HEK293 (cell line): Measurements from ENCODE around the gene TMOD1.

Experiments used
- AEBP2 ChIP-seq: fragments of 450-650 bp; formaldehyde crosslinking; IDR thresholded peaks from 2 replicates; pipeline ENCODE4 v1.5.1; 2016; ENCODE audit warnings: missing biosample characterization, missing genetic modification characterization, borderline replicate concordance
- ELK4 ChIP-seq: IDR thresholded peaks from 2 replicates; pipeline ENCODE4 v1.6.1; 2011; ENCODE audit warnings: mild to moderate bottlenecking, low read depth, low read length, borderline replicate concordance
- GFI1B ChIP-seq: fragments of 450-650 bp; formaldehyde crosslinking; IDR thresholded peaks from 2 replicates; pipeline ENCODE4 v1.5.1; 2016; ENCODE audit warnings: missing biosample characterization, missing genetic modification characterization
- KLF10 ChIP-seq: fragments of 450-650 bp; IDR thresholded peaks from 2 replicates; pipeline ENCODE4 v1.5.1; 2018; ENCODE audit warnings: missing biosample characterization, mild to moderate bottlenecking, missing genetic modification characterization
- SCRT2 ChIP-seq: fragments of 450-650 bp; formaldehyde crosslinking; IDR thresholded peaks from 2 replicates; pipeline ENCODE4 v1.5.1; 2016; ENCODE audit warnings: missing biosample characterization, missing genetic modification characterization
- SP2 ChIP-seq: fragments of 450-650 bp; formaldehyde crosslinking; IDR thresholded peaks from 2 replicates; pipeline ENCODE4 v1.5.1; 2016; ENCODE audit warnings: missing biosample characterization, missing genetic modification characterization
- SP3 ChIP-seq: fragments of 450-650 bp; formaldehyde crosslinking; IDR thresholded peaks from 2 replicates; pipeline ENCODE4 v1.5.1; 2016; ENCODE audit warnings: missing biosample characterization, missing genetic modification characterization
- ZBTB1 ChIP-seq: fragments of 450-650 bp; formaldehyde crosslinking; IDR thresholded peaks from 2 replicates; pipeline ENCODE4 v1.5.1; 2016; ENCODE audit warnings: missing biosample characterization, missing genetic modification characterization
- ZBTB21 ChIP-seq: fragments of 450-650 bp; formaldehyde crosslinking; IDR thresholded peaks from 2 replicates; pipeline ENCODE4 v1.5.1; 2017; ENCODE audit warnings: missing biosample characterization, missing genetic modification characterization
- ZNF121 ChIP-seq: fragments of 450-650 bp; formaldehyde crosslinking; IDR thresholded peaks from 2 replicates; pipeline ENCODE4 v1.5.1; 2016; ENCODE audit warnings: missing biosample characterization, missing genetic modification characterization
- ZNF174 ChIP-seq: fragments of 450-650 bp; formaldehyde crosslinking; IDR thresholded peaks from 2 replicates; pipeline ENCODE4 v1.5.0; 2017; ENCODE audit warnings: missing biosample characterization, mild to moderate bottlenecking, missing genetic modification characterization
- ZNF202 ChIP-seq: fragments of 450-650 bp; formaldehyde crosslinking; IDR thresholded peaks from 2 replicates; pipeline ENCODE4 v1.5.1; 2016; ENCODE audit warnings: missing biosample characterization, missing genetic modification characterization, borderline replicate concordance
- ZNF214 ChIP-seq: fragments of 450-650 bp; formaldehyde crosslinking; IDR thresholded peaks from 2 replicates; pipeline ENCODE4 v1.5.1; 2017; ENCODE audit warnings: missing biosample characterization, mild to moderate bottlenecking, missing genetic modification characterization, borderline replicate concordance
- ZNF433 ChIP-seq: fragments of 450-650 bp; formaldehyde crosslinking; IDR thresholded peaks from 2 replicates; pipeline ENCODE4 v1.5.1; 2016; ENCODE audit warnings: missing biosample characterization, missing genetic modification characterization, low read depth
- ZNF548 ChIP-seq: fragments of 450-650 bp; formaldehyde crosslinking; IDR thresholded peaks from 2 replicates; pipeline ENCODE4 v1.5.1; 2016; ENCODE audit warnings: missing biosample characterization, missing genetic modification characterization
- ZNF639 ChIP-seq: fragments of 450-650 bp; formaldehyde crosslinking; IDR thresholded peaks from 2 replicates; pipeline ENCODE4 v1.5.1; 2016; ENCODE audit warnings: missing biosample characterization, missing genetic modification characterization
- ZNF658 ChIP-seq: fragments of 450-650 bp; formaldehyde crosslinking; IDR thresholded peaks from 2 replicates; pipeline ENCODE4; 2016; ENCODE audit warnings: missing biosample characterization, missing genetic modification characterization
- ZNF670 ChIP-seq: fragments of 450-650 bp; formaldehyde crosslinking; IDR thresholded peaks from 2 replicates; pipeline ENCODE4 v1.5.1; 2016; ENCODE audit warnings: missing biosample characterization, missing genetic modification characterization, low read depth
- ZNF76 ChIP-seq: fragments of 450-650 bp; formaldehyde crosslinking; IDR thresholded peaks from 2 replicates; pipeline ENCODE4; 2016; ENCODE audit warnings: low read depth, missing biosample characterization, missing genetic modification characterization, borderline replicate concordance
- ZSCAN23 ChIP-seq: fragments of 450-650 bp; formaldehyde crosslinking; IDR thresholded peaks from 2 replicates; pipeline ENCODE4 v1.5.1; 2016; ENCODE audit warnings: missing biosample characterization, missing genetic modification characterization
- ZXDB ChIP-seq: fragments of 450-650 bp; formaldehyde crosslinking; IDR thresholded peaks from 2 replicates; pipeline ENCODE4 v1.5.1; 2016; ENCODE audit warnings: missing biosample characterization, missing genetic modification characterization
- TF ChIP-seq, protein P1 (sequence below): fragments of 450-650 bp; formaldehyde crosslinking; IDR thresholded peaks from 2 replicates; pipeline ENCODE4 v1.5.1; 2016; ENCODE audit warnings: missing biosample characterization, missing genetic modification characterization
- TF ChIP-seq, protein P2 (sequence below): fragments of 450-650 bp; formaldehyde crosslinking; IDR thresholded peaks from 2 replicates; pipeline ENCODE4 v1.5.1; 2017; ENCODE audit warnings: missing biosample characterization, missing genetic modification characterization
- TF ChIP-seq, protein P3 (sequence below): fragments of 450-650 bp; formaldehyde crosslinking; conservative IDR thresholded peaks from 2 replicates; pipeline ENCODE4 v1.5.1; 2016; ENCODE audit warnings: low read depth, missing biosample characterization, missing genetic modification characterization
- TF ChIP-seq, protein P4 (sequence below): fragments of 450-650 bp; formaldehyde crosslinking; IDR thresholded peaks from 2 replicates; pipeline ENCODE4 v1.5.1; 2016; ENCODE audit warnings: missing biosample characterization, missing genetic modification characterization
- TF ChIP-seq, protein P5 (sequence below): fragments of 450-650 bp; formaldehyde crosslinking; IDR thresholded peaks from 2 replicates; pipeline ENCODE4 v1.5.1; 2016; ENCODE audit warnings: missing biosample characterization, missing genetic modification characterization

TMOD1 gene

DNA sequence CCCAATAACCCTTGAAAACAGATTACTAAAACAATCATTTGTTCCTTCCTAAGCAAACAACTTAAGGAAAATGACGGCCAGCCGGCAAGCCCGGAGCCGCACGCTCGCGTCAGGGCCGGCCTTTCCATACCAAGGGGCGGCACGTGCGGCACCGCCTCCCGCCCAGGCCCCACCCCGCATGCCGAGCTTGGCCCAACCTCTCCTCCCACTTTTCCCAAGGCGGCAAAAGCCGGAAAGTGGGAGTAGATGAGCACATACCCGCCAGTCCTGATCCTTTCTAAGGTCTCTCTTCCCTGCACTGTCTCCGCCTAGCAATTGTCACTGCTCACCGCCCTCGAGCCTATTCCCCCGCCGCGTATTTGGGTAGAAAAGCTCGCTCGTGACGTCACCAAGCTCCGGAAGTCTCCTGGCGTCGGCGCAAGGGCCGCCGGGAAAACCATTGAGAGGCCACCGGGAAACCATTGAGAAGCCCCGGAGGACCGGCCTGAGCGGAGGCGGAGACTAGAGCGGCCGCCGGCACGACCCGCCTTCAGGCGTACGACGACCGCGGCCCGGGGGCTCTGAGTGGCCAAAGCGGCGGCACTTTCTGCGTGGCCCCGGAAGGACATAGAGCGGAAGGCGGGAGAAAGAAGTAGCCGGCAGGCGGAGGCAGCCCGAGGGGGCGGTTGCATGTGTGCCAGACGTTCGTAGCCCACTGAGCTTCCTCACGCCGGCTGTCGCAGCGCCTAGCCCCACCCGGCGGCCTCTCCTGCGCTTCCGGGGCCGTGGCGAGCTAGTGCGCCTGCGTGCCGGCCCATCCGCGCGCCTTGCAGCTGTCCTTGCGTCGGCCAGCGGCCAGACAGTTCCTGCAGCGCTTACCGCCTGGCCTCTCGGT is 131.8 kb downstream of the TMOD1 start, which contains the start of the genes NCBP1 and TSTD2 (continued):
- TF ChIP-seq ZNF121 (tag by site-specific recombination) (no peak), ZNF658 (tag by site-specific recombination) (no peak), ZBTB1 (tag by site-specific recombination) (no peak), ZXDB (peak; percentile 59), GFI1B (tag by site-specific recombination) (no peak), ZNF639 (peak; percentile 78; the same call in 1 of the 2 replicates), ZSCAN23 (tag by site-specific recombination) (no peak), ZNF433 (tag by site-specific recombination) (no peak), ZNF174 (no peak), ZBTB21 (tag by site-specific recombination) (peak; percentile 97), ZNF202 (tag by site-specific recombination) (no peak), SP3 (tag by site-specific recombination) (peak; percentile 92), ZNF548 (no peak), SP2 (tag by site-specific recombination) (peak; percentile 92), SCRT2 (tag by site-specific recombination) (no peak), ZNF76 (tag by site-specific recombination) (peak; percentile 94), KLF10 (tag by site-specific recombination) (no peak; the same call in none of the 2 replicates), ELK4 (peak; percentile 48; the same call in 1 of the 2 replicates), AEBP2 (tag by site-specific recombination) (no peak), ZNF670 (tag by site-specific recombination) (no peak), ZNF214 (tag by site-specific recombination) (no peak)
- TF ChIP-seq, protein P1, sequence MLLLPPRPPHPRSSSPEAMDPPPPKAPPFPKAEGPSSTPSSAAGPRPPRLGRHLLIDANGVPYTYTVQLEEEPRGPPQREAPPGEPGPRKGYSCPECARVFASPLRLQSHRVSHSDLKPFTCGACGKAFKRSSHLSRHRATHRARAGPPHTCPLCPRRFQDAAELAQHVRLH (tag by site-specific recombination), result no peak
- TF ChIP-seq, protein P2, sequence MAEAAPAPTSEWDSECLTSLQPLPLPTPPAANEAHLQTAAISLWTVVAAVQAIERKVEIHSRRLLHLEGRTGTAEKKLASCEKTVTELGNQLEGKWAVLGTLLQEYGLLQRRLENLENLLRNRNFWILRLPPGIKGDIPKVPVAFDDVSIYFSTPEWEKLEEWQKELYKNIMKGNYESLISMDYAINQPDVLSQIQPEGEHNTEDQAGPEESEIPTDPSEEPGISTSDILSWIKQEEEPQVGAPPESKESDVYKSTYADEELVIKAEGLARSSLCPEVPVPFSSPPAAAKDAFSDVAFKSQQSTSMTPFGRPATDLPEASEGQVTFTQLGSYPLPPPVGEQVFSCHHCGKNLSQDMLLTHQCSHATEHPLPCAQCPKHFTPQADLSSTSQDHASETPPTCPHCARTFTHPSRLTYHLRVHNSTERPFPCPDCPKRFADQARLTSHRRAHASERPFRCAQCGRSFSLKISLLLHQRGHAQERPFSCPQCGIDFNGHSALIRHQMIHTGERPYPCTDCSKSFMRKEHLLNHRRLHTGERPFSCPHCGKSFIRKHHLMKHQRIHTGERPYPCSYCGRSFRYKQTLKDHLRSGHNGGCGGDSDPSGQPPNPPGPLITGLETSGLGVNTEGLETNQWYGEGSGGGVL (tag by site-specific recombination), result no peak
- TF ChIP-seq, protein P3, sequence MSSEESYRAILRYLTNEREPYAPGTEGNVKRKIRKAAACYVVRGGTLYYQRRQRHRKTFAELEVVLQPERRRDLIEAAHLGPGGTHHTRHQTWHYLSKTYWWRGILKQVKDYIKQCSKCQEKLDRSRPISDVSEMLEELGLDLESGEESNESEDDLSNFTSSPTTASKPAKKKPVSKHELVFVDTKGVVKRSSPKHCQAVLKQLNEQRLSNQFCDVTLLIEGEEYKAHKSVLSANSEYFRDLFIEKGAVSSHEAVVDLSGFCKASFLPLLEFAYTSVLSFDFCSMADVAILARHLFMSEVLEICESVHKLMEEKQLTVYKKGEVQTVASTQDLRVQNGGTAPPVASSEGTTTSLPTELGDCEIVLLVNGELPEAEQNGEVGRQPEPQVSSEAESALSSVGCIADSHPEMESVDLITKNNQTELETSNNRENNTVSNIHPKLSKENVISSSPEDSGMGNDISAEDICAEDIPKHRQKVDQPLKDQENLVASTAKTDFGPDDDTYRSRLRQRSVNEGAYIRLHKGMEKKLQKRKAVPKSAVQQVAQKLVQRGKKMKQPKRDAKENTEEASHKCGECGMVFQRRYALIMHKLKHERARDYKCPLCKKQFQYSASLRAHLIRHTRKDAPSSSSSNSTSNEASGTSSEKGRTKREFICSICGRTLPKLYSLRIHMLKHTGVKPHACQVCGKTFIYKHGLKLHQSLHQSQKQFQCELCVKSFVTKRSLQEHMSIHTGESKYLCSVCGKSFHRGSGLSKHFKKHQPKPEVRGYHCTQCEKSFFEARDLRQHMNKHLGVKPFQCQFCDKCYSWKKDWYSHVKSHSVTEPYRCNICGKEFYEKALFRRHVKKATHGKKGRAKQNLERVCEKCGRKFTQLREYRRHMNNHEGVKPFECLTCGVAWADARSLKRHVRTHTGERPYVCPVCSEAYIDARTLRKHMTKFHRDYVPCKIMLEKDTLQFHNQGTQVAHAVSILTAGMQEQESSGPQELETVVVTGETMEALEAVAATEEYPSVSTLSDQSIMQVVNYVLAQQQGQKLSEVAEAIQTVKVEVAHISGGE (tag by site-specific recombination), result peak; percentile 81
- TF ChIP-seq, protein P4, sequence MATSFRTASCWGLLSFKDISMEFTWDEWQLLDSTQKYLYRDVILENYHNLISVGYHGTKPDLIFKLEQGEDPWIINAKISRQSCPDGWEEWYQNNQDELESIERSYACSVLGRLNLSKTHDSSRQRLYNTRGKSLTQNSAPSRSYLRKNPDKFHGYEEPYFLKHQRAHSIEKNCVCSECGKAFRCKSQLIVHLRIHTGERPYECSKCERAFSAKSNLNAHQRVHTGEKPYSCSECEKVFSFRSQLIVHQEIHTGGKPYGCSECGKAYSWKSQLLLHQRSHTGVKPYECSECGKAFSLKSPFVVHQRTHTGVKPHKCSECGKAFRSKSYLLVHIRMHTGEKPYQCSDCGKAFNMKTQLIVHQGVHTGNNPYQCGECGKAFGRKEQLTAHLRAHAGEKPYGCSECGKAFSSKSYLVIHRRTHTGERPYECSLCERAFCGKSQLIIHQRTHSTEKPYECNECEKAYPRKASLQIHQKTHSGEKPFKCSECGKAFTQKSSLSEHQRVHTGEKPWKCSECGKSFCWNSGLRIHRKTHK, result no peak
- TF ChIP-seq, protein P5, sequence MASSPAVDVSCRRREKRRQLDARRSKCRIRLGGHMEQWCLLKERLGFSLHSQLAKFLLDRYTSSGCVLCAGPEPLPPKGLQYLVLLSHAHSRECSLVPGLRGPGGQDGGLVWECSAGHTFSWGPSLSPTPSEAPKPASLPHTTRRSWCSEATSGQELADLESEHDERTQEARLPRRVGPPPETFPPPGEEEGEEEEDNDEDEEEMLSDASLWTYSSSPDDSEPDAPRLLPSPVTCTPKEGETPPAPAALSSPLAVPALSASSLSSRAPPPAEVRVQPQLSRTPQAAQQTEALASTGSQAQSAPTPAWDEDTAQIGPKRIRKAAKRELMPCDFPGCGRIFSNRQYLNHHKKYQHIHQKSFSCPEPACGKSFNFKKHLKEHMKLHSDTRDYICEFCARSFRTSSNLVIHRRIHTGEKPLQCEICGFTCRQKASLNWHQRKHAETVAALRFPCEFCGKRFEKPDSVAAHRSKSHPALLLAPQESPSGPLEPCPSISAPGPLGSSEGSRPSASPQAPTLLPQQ (tag by site-specific recombination), result peak; percentile 55
